Measurements from ENCODE around the gene CPNE6.

Gene CPNE6

DNA sequence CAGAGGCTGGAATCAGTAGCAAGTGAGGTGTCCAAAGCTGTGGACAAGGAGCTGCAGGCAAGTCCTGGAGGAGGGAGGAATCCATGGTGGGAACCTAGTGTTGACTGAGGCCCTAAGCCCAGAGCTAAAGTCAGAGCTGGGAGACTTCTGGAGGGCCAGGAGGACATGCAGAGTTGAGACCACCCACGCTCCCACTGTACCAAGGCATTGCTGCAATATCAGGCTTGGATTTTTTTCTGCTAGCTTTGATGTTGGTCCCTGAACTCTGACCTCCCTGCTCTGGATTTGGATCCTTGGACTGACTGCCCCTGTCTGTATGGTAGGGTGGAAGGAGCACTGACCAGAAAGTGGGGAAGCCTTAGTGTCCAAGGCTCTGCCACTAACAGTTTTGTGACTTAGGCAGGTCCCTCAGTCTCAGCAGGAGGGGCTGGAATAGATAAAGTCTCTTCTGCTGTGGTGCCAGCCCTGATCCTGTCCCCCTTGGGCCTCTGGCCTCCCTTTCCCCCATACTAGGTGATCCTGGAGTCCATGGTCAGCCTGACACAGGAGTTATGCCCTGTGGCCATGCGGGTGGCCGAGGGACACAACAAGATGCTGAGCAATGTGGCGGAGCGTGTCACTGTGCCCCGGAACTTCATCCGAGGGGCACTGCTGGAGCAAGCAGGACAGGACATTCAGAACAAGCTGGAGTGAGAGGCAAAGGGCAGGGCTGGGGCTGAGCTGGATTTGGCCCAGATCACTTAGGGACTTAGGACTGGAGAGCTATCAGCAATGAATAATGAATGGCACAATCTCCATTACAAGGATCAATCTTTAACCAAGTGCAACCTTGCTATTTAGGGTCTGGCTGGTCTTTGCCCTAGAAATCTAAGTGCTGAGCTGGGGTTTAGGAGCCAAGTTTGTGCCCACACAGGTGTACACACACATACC lies 10.1 kb upstream of the CPNE6 start:
- ATAC-seq = no peak
- TF ChIP-seq ZC3H10 (CRISPR knock-in tag; IDR thresholded peaks at IDR 0.05) (no peak), RARB (CRISPR knock-in tag; IDR thresholded peaks at IDR 0.05) (no peak), TCF4 (CRISPR knock-in tag; IDR thresholded peaks at IDR 0.05; ENCODE audit: borderline replicate concordance) (no peak)
- TF ChIP-seq, protein P1, sequence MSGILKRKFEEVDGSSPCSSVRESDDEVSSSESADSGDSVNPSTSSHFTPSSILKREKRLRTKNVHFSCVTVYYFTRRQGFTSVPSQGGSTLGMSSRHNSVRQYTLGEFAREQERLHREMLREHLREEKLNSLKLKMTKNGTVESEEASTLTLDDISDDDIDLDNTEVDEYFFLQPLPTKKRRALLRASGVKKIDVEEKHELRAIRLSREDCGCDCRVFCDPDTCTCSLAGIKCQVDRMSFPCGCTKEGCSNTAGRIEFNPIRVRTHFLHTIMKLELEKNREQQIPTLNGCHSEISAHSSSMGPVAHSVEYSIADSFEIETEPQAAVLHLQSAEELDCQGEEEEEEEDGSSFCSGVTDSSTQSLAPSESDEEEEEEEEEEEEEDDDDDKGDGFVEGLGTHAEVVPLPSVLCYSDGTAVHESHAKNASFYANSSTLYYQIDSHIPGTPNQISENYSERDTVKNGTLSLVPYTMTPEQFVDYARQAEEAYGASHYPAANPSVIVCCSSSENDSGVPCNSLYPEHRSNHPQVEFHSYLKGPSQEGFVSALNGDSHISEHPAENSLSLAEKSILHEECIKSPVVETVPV (CRISPR knock-in tag; IDR thresholded peaks at IDR 0.05) = no peak
- TF ChIP-seq, protein P2, sequence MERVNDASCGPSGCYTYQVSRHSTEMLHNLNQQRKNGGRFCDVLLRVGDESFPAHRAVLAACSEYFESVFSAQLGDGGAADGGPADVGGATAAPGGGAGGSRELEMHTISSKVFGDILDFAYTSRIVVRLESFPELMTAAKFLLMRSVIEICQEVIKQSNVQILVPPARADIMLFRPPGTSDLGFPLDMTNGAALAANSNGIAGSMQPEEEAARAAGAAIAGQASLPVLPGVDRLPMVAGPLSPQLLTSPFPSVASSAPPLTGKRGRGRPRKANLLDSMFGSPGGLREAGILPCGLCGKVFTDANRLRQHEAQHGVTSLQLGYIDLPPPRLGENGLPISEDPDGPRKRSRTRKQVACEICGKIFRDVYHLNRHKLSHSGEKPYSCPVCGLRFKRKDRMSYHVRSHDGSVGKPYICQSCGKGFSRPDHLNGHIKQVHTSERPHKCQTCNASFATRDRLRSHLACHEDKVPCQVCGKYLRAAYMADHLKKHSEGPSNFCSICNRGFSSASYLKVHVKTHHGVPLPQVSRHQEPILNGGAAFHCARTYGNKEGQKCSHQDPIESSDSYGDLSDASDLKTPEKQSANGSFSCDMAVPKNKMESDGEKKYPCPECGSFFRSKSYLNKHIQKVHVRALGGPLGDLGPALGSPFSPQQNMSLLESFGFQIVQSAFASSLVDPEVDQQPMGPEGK (CRISPR knock-in tag; IDR thresholded peaks at IDR 0.05; ENCODE audit: borderline replicate concordance) = no peak

DNA sequence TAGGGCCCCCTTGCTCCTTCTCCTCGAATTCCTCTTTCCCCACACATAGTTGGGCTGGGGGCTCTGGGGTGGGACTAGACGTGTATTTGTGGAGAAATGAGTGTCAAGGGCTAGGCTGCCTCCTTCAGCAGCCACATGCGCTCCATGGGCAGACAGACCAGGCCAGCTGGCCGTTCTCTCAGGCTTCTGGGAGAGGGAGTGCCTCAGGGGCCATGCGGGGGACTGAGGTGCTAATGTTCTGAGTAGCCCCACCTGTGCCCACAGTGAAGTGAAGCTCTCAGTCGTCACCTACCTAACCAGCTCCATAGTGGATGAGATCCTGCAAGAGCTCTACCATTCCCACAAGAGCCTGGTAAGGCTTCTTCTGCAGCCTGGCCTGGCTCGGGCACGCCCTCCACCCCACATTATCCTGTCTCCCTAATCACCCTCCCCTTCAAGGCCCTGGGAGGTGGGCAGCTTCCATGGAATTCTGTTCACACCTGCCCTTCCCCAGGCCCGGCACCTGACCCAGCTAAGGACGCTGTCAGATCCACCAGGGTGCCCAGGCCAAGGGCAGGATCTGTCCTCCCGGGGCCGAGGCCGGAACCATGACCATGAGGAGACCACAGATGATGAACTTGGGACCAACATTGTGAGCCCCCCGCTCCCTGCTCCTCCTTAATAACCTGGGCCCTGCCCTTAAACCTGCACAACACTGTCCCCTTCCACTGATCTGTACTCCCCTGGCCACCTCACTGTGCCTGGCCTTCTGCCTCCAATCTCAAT lies 9.0 kb upstream of the CPNE6 start:
- no peak for ATAC-seq

DNA sequence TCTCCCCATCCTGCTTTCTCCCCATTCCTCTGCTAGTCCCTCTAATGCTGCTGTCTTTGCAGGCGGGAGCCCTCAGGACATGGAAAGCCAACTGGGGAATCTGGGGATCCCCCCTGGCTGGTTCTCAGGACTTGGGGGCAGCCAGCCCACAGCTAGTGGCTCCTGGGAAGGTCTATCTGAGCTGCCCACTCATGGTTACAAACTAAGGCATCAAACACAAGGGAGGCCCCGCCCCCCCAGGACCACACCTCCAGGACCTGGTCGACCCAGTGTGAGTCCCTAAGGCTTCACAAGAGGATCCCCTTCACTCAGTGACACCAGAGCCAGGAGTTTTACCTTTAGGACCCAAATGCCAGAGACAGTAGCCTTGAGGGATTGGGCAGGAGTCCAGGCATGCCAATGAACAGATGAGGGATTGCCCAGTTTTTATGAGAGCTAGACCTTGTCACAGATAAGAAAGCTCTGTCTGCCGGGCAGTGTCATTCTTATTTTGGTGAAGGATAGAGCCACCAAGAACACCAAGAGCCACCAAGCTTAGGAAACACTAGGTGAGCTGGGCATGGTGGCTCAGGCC lies 8.0 kb upstream of the CPNE6 start:
- no peak for ATAC-seq
- TF ChIP-seq ESRRG (CRISPR knock-in tag; IDR thresholded peaks at IDR 0.05) = no peak
- no peak for TF ChIP-seq GLIS3 (CRISPR knock-in tag; IDR thresholded peaks at IDR 0.05)
- no peak for TF ChIP-seq ZNF565 (CRISPR knock-in tag; conservative IDR thresholded peaks at IDR 0.05; ENCODE audit: low read depth)
- no peak for TF ChIP-seq ZFP3 (CRISPR knock-in tag; IDR thresholded peaks at IDR 0.05)
- no peak for TF ChIP-seq ZFP30 (CRISPR knock-in tag; IDR thresholded peaks at IDR 0.05)
- no peak for TF ChIP-seq TCF4 (CRISPR knock-in tag; IDR thresholded peaks at IDR 0.05; ENCODE audit: borderline replicate concordance)
- no peak for TF ChIP-seq OSR1 (CRISPR knock-in tag; IDR thresholded peaks at IDR 0.05)

More for the DNA sequence above, 9.0 kb upstream of the CPNE6 start:
- TF ChIP-seq, protein P1 (CRISPR knock-in tag; IDR thresholded peaks at IDR 0.05) = no peak
- no peak for TF ChIP-seq ISL1 (CRISPR knock-in tag; IDR thresholded peaks at IDR 0.05)
- TF ChIP-seq ARNTL (CRISPR knock-in tag; IDR thresholded peaks at IDR 0.05; ENCODE audit: borderline replicate concordance, low read depth) = no peak
- TF ChIP-seq, protein P3, sequence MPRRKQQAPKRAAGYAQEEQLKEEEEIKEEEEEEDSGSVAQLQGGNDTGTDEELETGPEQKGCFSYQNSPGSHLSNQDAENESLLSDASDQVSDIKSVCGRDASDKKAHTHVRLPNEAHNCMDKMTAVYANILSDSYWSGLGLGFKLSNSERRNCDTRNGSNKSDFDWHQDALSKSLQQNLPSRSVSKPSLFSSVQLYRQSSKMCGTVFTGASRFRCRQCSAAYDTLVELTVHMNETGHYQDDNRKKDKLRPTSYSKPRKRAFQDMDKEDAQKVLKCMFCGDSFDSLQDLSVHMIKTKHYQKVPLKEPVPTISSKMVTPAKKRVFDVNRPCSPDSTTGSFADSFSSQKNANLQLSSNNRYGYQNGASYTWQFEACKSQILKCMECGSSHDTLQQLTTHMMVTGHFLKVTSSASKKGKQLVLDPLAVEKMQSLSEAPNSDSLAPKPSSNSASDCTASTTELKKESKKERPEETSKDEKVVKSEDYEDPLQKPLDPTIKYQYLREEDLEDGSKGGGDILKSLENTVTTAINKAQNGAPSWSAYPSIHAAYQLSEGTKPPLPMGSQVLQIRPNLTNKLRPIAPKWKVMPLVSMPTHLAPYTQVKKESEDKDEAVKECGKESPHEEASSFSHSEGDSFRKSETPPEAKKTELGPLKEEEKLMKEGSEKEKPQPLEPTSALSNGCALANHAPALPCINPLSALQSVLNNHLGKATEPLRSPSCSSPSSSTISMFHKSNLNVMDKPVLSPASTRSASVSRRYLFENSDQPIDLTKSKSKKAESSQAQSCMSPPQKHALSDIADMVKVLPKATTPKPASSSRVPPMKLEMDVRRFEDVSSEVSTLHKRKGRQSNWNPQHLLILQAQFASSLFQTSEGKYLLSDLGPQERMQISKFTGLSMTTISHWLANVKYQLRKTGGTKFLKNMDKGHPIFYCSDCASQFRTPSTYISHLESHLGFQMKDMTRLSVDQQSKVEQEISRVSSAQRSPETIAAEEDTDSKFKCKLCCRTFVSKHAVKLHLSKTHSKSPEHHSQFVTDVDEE (CRISPR knock-in tag; IDR thresholded peaks at IDR 0.05) = no peak
- TF ChIP-seq ZFP30 (CRISPR knock-in tag; IDR thresholded peaks at IDR 0.05) = no peak
- TF ChIP-seq GLIS3 (CRISPR knock-in tag; IDR thresholded peaks at IDR 0.05) = no peak
- no peak for TF ChIP-seq TCF4 (CRISPR knock-in tag; IDR thresholded peaks at IDR 0.05; ENCODE audit: borderline replicate concordance)
- TF ChIP-seq BACH2 (CRISPR knock-in tag; IDR thresholded peaks at IDR 0.05; ENCODE audit: borderline replicate concordance) = no peak
- no peak for TF ChIP-seq ZNF565 (CRISPR knock-in tag; conservative IDR thresholded peaks at IDR 0.05; ENCODE audit: low read depth)

DNA sequence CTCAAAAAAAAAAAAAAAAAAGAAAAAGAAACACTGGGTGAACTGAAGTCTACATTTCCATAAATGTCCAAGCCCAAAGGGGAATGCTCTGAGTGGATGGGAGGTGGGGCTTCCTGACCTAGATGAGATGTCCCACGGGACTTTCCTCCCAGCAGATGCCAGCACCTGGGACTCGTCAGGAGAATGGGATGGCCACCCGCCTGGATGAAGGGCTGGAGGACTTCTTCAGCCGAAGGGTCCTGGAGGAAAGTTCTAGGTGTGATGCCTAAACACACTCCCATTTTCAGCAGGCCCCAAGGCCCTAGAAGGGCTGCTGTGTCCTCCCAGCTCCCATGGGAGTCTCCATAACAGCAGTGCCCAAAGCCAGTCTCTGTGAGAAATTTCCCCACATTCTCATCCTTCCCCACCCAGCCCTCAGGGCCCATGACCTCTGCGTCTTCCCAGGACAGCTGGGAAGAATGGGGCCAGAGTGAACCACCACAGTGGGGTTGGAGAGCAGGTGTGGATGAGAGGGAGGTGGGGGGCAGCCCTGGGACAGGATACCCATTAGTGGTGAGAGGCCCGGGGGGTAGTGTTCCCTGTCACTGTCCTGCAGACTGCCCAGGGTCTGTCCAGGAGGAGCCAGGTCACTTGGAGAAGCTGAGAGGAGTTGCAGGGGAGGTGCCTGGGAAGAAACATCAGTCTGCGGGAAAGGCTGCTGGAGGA lies 7.1 kb upstream of the CPNE6 start:
- ATAC-seq = no peak
- TF ChIP-seq, protein P4, sequence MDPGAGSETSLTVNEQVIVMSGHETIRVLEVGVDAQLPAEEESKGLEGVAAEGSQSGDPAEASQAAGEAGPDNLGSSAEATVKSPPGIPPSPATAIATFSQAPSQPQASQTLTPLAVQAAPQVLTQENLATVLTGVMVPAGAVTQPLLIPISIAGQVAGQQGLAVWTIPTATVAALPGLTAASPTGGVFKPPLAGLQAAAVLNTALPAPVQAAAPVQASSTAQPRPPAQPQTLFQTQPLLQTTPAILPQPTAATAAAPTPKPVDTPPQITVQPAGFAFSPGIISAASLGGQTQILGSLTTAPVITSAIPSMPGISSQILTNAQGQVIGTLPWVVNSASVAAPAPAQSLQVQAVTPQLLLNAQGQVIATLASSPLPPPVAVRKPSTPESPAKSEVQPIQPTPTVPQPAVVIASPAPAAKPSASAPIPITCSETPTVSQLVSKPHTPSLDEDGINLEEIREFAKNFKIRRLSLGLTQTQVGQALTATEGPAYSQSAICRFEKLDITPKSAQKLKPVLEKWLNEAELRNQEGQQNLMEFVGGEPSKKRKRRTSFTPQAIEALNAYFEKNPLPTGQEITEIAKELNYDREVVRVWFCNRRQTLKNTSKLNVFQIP (CRISPR knock-in tag; IDR thresholded peaks at IDR 0.05; ENCODE audit: borderline replicate concordance, low read depth) = no peak
- TF ChIP-seq CSDC2 (CRISPR knock-in tag; IDR thresholded peaks at IDR 0.05) = no peak
- no peak for TF ChIP-seq ARNTL (CRISPR knock-in tag; IDR thresholded peaks at IDR 0.05; ENCODE audit: borderline replicate concordance, low read depth)
- TF ChIP-seq TOX (CRISPR knock-in tag; IDR thresholded peaks at IDR 0.05; ENCODE audit: borderline replicate concordance) = no peak
- TF ChIP-seq ZNF565 (CRISPR knock-in tag; conservative IDR thresholded peaks at IDR 0.05; ENCODE audit: low read depth) = no peak
- no peak for TF ChIP-seq ESRRG (CRISPR knock-in tag; IDR thresholded peaks at IDR 0.05)
- no peak for TF ChIP-seq OSR1 (CRISPR knock-in tag; IDR thresholded peaks at IDR 0.05)
- no peak for TF ChIP-seq BACH2 (CRISPR knock-in tag; IDR thresholded peaks at IDR 0.05; ENCODE audit: borderline replicate concordance)
- TF ChIP-seq, protein P3 (CRISPR knock-in tag; IDR thresholded peaks at IDR 0.05) = no peak

All from SK-N-SH treated with all-trans-retinoic acid at 6 μM for 48 hours (cell line).